GM23338 (cell line): ENCODE measurements around the gene UNC45B.

Experiments
- CREB1 ChIP-seq: fragments of 250-450 bp; sonication (Bioruptor Pico); IDR thresholded peaks from 2 replicates; pipeline ENCODE4 v1.5.0; 2020; ENCODE audit warnings: low read depth, mild to moderate bottlenecking, moderate library complexity
- EZH2 ChIP-seq: fragments of 200-600 bp; sonication (generic); IDR thresholded peaks from one replicate; pipeline ENCODE4 v1.8.0; 2017; ENCODE audit warnings: antibody characterized with exemption, mild to moderate bottlenecking, low read depth; ENCODE audit not compliant: unreplicated experiment
- EZH2phosphoT487 ChIP-seq: fragments of 200-600 bp; sonication (generic); IDR thresholded peaks from one replicate; pipeline ENCODE4 v1.8.1; 2018; ENCODE audit warnings: antibody characterized with exemption; ENCODE audit not compliant: unreplicated experiment
- JUNB ChIP-seq: IDR thresholded peaks from one replicate; pipeline ENCODE4 v1.6.1; 2016; ENCODE audit warnings: antibody characterized with exemption; ENCODE audit not compliant: unreplicated experiment
- NANOG ChIP-seq: IDR thresholded peaks from 2 replicates; pipeline ENCODE4 v1.6.1; 2016; ENCODE audit warnings: antibody characterized with exemption, borderline replicate concordance
- POLR2AphosphoS5 ChIP-seq: IDR thresholded peaks from 2 replicates; pipeline ENCODE4 v1.6.1; 2016; ENCODE audit warnings: antibody characterized with exemption, low read depth
- STAT1 ChIP-seq: IDR thresholded peaks from one replicate; pipeline ENCODE4 v1.6.1; 2016; ENCODE audit warnings: antibody characterized with exemption; ENCODE audit not compliant: unreplicated experiment
- ZNF114 ChIP-seq: fragments of 250-450 bp; sonication (Bioruptor Pico); IDR thresholded peaks from 2 replicates; pipeline ENCODE4 v1.5.0; 2020; ENCODE audit warnings: mild to moderate bottlenecking, moderate library complexity
- TF ChIP-seq, protein P1 (sequence below), 2 experiments: fragments of 200-600 bp in 1 of 2; sonication (generic) in 1 of 2; conservative IDR thresholded peaks; 2 replicates each; pipeline versions ENCODE4 v1.5.1 to v1.6.1; 2016 to 2017; ENCODE audit warnings: antibody characterized with exemption in 2 of 2, low read depth in 2 of 2, mild to moderate bottlenecking in 2 of 2, moderate library complexity in 1 of 2
- TF ChIP-seq, protein P2 (sequence below): IDR thresholded peaks from one replicate; pipeline ENCODE4 v1.6.1; 2018; ENCODE audit warnings: antibody characterized with exemption; ENCODE audit not compliant: unreplicated experiment
- TF ChIP-seq, protein P3 (sequence below): IDR thresholded peaks from 2 replicates; pipeline ENCODE4 v1.6.1; 2016; ENCODE audit warnings: antibody characterized with exemption

- TF ChIP-seq EZH2 (no peak), JUNB (no peak), STAT1 (no peak), POLR2AphosphoS5 (no peak), EZH2phosphoT487 (no peak), ZNF114 (no peak), CREB1 (CRISPR knock-in tag) (no peak), NANOG (no peak)
- TF ChIP-seq, protein P1, sequence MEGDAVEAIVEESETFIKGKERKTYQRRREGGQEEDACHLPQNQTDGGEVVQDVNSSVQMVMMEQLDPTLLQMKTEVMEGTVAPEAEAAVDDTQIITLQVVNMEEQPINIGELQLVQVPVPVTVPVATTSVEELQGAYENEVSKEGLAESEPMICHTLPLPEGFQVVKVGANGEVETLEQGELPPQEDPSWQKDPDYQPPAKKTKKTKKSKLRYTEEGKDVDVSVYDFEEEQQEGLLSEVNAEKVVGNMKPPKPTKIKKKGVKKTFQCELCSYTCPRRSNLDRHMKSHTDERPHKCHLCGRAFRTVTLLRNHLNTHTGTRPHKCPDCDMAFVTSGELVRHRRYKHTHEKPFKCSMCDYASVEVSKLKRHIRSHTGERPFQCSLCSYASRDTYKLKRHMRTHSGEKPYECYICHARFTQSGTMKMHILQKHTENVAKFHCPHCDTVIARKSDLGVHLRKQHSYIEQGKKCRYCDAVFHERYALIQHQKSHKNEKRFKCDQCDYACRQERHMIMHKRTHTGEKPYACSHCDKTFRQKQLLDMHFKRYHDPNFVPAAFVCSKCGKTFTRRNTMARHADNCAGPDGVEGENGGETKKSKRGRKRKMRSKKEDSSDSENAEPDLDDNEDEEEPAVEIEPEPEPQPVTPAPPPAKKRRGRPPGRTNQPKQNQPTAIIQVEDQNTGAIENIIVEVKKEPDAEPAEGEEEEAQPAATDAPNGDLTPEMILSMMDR (conservative IDR thresholded peaks at IDR 0.05; ENCODE audit: low read depth in 2 of 2), result no peak
- TF ChIP-seq, protein P2, sequence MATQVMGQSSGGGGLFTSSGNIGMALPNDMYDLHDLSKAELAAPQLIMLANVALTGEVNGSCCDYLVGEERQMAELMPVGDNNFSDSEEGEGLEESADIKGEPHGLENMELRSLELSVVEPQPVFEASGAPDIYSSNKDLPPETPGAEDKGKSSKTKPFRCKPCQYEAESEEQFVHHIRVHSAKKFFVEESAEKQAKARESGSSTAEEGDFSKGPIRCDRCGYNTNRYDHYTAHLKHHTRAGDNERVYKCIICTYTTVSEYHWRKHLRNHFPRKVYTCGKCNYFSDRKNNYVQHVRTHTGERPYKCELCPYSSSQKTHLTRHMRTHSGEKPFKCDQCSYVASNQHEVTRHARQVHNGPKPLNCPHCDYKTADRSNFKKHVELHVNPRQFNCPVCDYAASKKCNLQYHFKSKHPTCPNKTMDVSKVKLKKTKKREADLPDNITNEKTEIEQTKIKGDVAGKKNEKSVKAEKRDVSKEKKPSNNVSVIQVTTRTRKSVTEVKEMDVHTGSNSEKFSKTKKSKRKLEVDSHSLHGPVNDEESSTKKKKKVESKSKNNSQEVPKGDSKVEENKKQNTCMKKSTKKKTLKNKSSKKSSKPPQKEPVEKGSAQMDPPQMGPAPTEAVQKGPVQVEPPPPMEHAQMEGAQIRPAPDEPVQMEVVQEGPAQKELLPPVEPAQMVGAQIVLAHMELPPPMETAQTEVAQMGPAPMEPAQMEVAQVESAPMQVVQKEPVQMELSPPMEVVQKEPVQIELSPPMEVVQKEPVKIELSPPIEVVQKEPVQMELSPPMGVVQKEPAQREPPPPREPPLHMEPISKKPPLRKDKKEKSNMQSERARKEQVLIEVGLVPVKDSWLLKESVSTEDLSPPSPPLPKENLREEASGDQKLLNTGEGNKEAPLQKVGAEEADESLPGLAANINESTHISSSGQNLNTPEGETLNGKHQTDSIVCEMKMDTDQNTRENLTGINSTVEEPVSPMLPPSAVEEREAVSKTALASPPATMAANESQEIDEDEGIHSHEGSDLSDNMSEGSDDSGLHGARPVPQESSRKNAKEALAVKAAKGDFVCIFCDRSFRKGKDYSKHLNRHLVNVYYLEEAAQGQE, result no peak
- TF ChIP-seq, protein P3, sequence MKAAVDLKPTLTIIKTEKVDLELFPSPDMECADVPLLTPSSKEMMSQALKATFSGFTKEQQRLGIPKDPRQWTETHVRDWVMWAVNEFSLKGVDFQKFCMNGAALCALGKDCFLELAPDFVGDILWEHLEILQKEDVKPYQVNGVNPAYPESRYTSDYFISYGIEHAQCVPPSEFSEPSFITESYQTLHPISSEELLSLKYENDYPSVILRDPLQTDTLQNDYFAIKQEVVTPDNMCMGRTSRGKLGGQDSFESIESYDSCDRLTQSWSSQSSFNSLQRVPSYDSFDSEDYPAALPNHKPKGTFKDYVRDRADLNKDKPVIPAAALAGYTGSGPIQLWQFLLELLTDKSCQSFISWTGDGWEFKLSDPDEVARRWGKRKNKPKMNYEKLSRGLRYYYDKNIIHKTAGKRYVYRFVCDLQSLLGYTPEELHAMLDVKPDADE, result no peak
These were observed 26.3 kb upstream of the UNC45B start, which contains the start of gene FNDC8 for GRCh38 chr17:35121315-35121714.
